HG03565 (cell line): ENCODE results near the gene PCLAF.
A peak's percentile ranks its signal among the peaks of the same experiment; 100 is the strongest.
"Not testable (repeated sequence)": the region's sequence is repeated elsewhere in the genome, so short reads cannot be mapped to it uniquely, and the experiment has no call there.

Source experiments
- ATAC-seq: cut with Tn5 transposase; IDR thresholded peaks from one replicate; pipeline ENCODE4 v1.9.1; 2021; ENCODE audit warnings: mild to moderate bottlenecking, moderate library complexity; ENCODE audit not compliant: unreplicated experiment

Gene PCLAF

GRCh38 chr15:64369078-64369607, 12.1 kb downstream of the PCLAF start:
- no peak for ATAC-seq

GRCh38 chr15:64361259-64361658, 20.0 kb downstream of the PCLAF start:
- no peak for ATAC-seq

DNA sequence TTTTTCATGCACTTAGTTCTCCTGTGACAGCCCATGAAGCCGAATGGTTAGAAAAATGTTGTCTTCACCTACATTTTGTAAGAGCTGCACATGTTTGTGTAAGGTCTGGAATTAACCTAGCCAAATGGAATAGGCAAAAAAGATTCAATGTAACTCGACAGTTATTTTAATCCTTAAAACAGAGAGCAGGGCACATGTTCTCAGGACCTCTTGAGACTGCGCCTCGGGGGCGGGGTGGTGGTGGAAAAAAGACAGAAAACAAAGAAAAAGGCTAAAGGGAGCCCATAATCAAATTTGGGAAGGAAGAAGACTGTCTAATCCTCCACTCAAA, 24.6 kb downstream of the PCLAF start:
- no peak for ATAC-seq

DNA sequence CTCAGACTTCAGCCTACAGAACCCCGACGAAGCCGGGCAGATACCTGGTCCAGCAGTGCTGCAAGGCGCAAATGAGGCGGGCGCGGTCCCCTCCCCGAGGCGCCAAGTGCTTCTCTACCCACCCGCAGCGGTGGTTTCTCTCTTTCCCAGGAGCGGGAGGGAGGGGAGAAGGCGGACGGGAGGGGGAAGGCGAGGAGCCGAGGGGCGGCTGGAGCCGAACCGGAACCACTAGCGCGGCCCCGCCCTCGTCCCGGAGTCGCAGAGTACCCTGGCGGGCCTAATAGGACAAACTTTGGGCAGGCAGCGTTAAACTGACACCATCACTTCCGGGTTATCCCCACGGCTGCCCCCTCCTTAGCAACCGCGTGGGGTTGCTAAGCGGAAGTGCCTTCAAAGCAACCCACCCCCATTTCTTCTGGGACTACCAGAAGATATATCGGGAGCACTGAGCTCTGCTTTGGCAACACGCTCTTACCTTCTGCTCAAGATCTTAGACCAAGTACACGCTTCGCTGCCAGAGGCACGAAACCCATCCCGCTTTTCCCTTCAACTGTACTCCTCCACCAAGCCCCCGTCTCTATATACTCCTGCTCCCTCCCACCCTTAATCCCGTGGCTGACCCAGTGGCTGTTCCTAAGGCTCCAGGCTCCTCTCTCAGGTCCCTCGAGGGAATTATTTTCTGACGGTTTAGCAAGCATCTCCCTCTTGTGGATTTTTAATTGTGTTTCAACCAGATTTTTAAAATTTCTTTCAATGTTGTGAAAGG, 25.1 kb downstream of the PCLAF start, which contains the start of gene CSNK1G1:
Gene CSNK1G1, minus strand, starts transcription at position 230 of the 766 bp plus-strand sequence. CDS start 55,674 bp downstream, outside the sequence.
- ATAC-seq = peak; percentile 85

GRCh38 chr15:64355348-64355943, 25.8 kb downstream of the PCLAF start:
- no peak for ATAC-seq

DNA sequence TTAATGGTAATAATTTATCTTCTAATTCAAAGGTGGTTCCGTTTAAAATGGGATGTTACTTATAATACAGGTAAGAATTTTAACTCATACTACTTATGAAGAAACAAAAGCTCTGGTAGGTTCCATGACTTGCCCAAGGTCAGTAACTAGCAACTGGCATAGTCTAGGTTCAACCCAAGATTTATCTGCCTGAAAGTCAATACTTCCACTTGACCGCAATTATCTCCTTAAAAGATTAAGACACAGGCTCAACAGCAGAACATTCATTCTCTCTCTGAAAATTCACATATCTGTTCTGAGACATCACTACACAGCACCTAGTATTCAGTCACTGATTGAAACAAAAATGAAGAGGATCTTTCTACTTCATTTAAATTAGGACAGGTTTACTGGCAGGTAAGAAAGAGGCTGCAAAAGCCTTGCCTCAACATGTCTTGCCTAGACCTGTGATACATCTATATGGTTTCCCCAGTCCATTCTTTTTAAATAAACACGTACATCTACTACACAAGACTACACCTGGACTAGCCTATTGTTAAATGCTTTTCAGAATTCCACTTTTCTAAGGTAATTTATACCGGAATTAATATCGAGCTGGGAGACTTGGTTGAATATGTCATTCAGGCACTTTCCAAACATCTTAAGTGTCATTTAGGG, 26.4 kb downstream of the PCLAF start:
- no peak for ATAC-seq

DNA sequence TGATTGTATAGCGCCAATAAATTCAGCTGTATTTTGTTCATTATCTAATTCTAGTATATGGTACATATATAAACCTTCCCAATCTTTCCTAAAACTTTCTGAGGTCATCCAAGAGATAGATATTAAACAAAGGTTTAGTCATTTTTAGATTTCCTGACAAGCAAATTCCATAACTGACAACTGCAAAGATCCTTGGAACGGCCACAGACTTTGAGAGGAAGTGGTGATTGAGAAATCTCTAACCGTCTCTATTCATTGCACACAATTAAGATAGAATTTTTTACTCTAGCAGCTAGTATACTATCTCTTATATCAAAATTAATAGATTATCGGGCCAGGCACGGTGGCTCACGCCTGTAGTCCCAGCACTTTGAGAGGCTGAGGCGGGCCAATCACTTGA, 30.0 kb downstream of the PCLAF start:
- no peak for ATAC-seq

- ATAC-seq = no peak
Observed at GRCh38 chr15:64349375-64349774, 31.9 kb downstream of the PCLAF start.

DNA sequence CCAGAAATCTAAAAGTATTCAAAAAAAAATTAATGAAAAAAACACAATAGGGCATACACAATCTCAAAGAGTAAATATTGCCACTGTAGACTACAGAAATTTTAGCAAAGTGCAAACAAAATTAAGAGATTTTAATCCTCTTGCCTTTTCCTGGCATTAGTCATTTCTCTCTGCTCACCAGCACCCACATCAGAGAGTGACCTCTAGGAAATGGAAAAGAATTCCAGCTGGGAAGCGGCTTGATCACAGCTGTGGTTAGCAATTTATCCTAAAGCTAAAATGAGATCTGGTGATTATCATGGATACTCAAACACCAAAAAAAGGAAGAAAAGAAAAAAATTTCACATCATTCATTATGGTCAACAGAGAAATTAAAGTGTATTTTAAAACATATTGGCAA, 32.8 kb downstream of the PCLAF start:
- no peak for ATAC-seq

- not testable (repeated sequence) for ATAC-seq
Observed at GRCh38 chr15:64346242-64346641, 35.0 kb downstream of the PCLAF start.

- ATAC-seq = no peak
Observed at GRCh38 chr15:64344651-64345294, 36.5 kb downstream of the PCLAF start.

DNA sequence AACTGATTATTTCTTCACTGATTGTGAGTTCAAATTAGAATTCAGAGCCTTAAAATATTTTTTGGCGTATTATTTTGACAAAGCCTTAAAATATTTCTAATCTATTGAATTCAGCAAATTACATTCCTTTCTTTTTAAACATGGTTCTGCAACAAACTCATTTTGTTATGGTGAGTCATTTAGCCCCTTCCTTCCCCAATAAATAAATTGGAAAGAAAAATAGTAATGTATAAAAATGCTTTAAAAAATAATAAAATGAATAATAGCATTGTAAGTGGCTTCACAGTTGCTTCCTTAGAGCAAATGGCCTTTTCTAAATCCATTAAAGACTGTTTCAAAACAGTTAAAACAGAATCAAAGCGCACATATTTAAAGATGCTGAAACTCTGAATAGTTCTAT, 37.4 kb downstream of the PCLAF start:
- no peak for ATAC-seq

DNA sequence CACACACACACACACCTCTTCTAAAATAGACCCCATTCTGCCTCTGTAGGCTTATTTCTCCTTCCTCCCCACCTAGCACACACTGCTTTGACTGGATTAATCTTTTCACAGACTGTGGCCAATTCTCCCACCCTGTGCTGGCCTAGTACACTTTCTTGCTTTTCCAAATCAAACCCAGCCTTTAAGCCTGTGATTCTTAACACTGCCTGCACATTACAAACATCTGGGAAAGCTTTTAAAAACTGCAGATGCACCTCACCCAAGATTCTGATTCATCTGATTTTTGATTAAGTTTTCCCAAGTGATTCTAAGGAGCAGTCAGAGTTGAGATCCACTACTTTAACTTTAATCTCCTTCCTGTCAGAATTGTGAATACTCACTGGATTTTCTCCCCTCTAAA, 38.0 kb downstream of the PCLAF start:
- ATAC-seq = no peak

- ATAC-seq = no peak
Observed at GRCh38 chr15:64341961-64342360, 39.3 kb downstream of the PCLAF start.

DNA sequence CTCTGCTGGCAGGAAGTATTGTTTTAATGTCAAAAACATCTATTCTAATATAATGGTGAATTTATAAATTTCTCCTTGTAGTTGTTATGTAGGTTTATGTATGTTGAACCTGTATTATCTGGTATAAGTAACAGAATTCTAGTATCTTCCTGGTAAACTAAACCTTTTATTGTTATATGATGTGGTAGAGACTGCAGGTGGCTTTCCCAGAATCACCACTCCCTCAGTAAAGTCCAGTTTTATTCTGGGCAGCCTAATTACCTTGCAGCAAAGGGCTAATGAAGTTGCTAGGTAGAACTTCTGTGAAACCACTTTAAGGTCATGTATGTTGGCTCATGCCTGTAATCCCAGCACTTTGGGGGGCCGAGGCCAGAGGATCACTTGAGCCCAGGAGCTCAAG, 40.9 kb downstream of the PCLAF start:
- no peak for ATAC-seq

GRCh38 chr15:64337761-64338160, 43.5 kb downstream of the PCLAF start:
- ATAC-seq = no peak

- no peak for ATAC-seq
Observed at GRCh38 chr15:64333986-64334929, 47.0 kb downstream of the PCLAF start.

DNA sequence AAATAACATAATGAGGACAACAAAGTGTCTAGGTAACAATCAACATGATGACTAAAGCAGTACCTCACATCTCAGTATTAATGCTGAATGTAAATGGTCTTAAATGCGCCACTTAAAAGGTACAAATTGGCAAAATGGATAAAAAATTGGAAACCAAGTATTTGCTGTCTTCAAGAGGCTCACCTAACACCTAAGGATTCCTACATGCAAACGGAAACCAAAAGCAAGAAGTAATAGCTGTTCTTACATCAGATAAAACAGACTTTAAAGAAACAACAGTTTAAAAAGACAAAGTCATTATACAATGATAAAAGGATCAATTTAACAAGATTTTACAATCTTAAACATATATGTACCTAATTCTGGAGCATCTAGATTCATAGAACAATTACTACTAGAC, 47.7 kb downstream of the PCLAF start:
- ATAC-seq = no peak

DNA sequence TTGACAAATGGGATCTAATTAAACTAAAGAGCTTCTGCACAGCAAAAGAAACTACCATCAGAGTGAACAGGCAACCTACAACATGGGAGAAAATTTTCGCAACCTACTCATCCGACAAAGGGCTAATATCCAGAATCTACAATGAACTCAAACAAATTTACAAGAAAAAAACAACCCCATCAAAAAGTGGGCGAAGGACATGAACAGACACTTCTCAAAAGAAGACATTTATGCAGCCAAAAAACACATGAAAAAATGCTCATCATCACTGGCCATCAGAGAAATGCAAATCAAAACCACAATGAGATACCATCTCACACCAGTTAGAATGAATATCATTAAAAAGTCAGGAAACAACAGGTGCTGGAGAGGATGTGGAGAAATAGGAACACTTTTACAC, 49.6 kb downstream of the PCLAF start:
- not testable (repeated sequence) for ATAC-seq

DNA sequence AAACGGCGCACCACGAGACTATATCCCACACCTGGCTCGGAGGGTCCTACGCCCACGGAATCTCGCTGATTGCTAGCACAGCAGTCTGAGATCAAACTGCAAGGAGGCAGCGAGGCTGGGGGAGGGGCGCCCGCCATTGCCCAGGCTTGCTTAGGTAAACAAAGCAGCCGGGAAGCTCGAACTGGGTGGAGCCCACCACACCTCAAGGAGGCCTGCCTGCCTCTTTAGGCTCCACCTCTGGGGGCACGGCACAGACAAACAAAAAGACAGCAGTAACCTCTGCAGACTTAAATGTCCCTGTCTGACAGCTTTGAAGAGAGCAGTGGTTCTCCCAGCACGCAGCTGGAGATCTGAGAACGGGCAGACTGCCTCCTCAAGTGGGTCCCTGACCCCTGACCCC, 54.3 kb downstream of the PCLAF start:
- ATAC-seq = not testable (repeated sequence)
